A549 (cell line): ENCODE data around the gene SSBP3. TPM values are rescaled to one million over a fixed set of nuclear protein-coding genes. Genes with fewer than 3 reads are reported as not detected.

Source experiments
- ATAC-seq, 2 experiments: fragments of 200-7000 bp in 1 of 2; fragments of >200 bp in 1 of 2; cut with Nextera tagmentation in 1 of 2; cut with Tn5 transposase in 1 of 2; 3 replicates each; pipeline versions ENCODE4 v1.8.0 to v1.9.1; 2018 to 2020; ENCODE audit warnings: mild to moderate bottlenecking in 1 of 2, moderate library complexity in 1 of 2
- CTCF ChIA-PET: fragments of 300-600 bp; sonication (Branson Sonifier 250); formaldehyde crosslinking; extraction: SDS; loops from one replicate; lab custom pipeline; 2021; ENCODE audit warnings: antibody characterized with exemption, inconsistent platforms; lab: Yijun Ruan, JAX
- POLR2A ChIA-PET: fragments of 350-600 bp; formaldehyde crosslinking; extraction: SDS; loops from one replicate; lab custom pipeline; 2021; ENCODE audit warnings: antibody characterized with exemption, inconsistent platforms; lab: Yijun Ruan, JAX
- DNase-seq, 2 experiments: peaks; one replicate each; pipeline versions ENCODE4 v3.0.0 to v3.0.0-alpha.2; 2011 to 2016; ENCODE audit warnings: low read depth in 1 of 2, low spot score in 1 of 2
- FAIRE-seq: peaks from 2 replicates; lab custom pipeline; 2011; peaks lifted over from hg19 to GRCh38; lab: Jason Lieb, UNC
- H3K27ac ChIP-seq, 2 experiments: fragments of >200 bp; sonication (Bioruptor Twin); formaldehyde crosslinking; 3 replicates each; pipeline ENCODE4 v1.5.1; 2016 to 2017
- H3K4me1 ChIP-seq: fragments of >200 bp; sonication (Bioruptor Twin); formaldehyde crosslinking; 3 replicates; pipeline ENCODE4 v1.6.1; 2016
- H3K4me2 ChIP-seq: fragments of >200 bp; sonication (Bioruptor Twin); formaldehyde crosslinking; 3 replicates; pipeline ENCODE4 v1.6.1; 2016
- H3K4me3 ChIP-seq: fragments of >200 bp; sonication (Bioruptor Twin); formaldehyde crosslinking; 3 replicates; pipeline ENCODE4 v1.5.1; 2016
- H3K9me3 ChIP-seq: fragments of >200 bp; sonication (Bioruptor Twin); formaldehyde crosslinking; 3 replicates; pipeline ENCODE4 v1.6.1; 2016
- ATOH8 ChIP-seq: fragments of 250-450 bp; sonication (Bioruptor Pico); IDR thresholded peaks from 2 replicates; pipeline ENCODE4 v1.5.0; 2020; ENCODE audit warnings: low read depth, mild to moderate bottlenecking, moderate library complexity
- CBX2 ChIP-seq: fragments of 200-600 bp; sonication (generic); IDR thresholded peaks from 2 replicates; pipeline ENCODE4 v1.6.1; 2016; ENCODE audit warnings: low read depth, mild to moderate bottlenecking, borderline replicate concordance
- CEBPB ChIP-seq, 2 experiments: fragments of >200 bp in 1 of 2; sonication (Bioruptor Twin) in 1 of 2; formaldehyde crosslinking in 1 of 2; IDR thresholded peaks; 2 replicates each; pipeline ENCODE4 v1.6.1; 2012 to 2016
- CHD4 ChIP-seq: fragments of 200-600 bp; sonication (generic); IDR thresholded peaks from 2 replicates; pipeline ENCODE4 v1.6.1; 2016; ENCODE audit warnings: antibody characterized with exemption, mild to moderate bottlenecking, borderline replicate concordance
- CTCF ChIP-seq: fragments of >200 bp; sonication (Bioruptor Twin); formaldehyde crosslinking; IDR thresholded peaks from 3 replicates; pipeline ENCODE4 v1.5.1; 2016
- E2F6 ChIP-seq: IDR thresholded peaks from 2 replicates; pipeline ENCODE4 v1.6.1; 2012; ENCODE audit warnings: low read depth, borderline replicate concordance
- EHF ChIP-seq: fragments of 250-450 bp; sonication (Bioruptor Pico); IDR thresholded peaks from 2 replicates; pipeline ENCODE4 v1.5.0; 2020; ENCODE audit warnings: mild to moderate bottlenecking
- EHMT2 ChIP-seq: fragments of 200-600 bp; sonication (generic); IDR thresholded peaks from 2 replicates; pipeline ENCODE4 v1.6.1; 2016; ENCODE audit warnings: antibody characterized with exemption, low read depth, mild to moderate bottlenecking, moderate library complexity
- ELK1 ChIP-seq: fragments of 150-350 bp; IDR thresholded peaks from 2 replicates; pipeline ENCODE4 v1.6.1; 2014; ENCODE audit warnings: low read depth, mild to moderate bottlenecking, low read length
- EP300 ChIP-seq, 2 experiments: fragments of >200 bp; sonication (Bioruptor Twin); formaldehyde crosslinking; IDR thresholded peaks; 2 replicates in 1 of 2; 3 replicates in 1 of 2; pipeline ENCODE4 v1.6.1; 2016 to 2017
- ESRRA ChIP-seq: fragments of 150-350 bp; IDR thresholded peaks from 2 replicates; pipeline ENCODE4 v1.6.1; 2014; ENCODE audit warnings: mild to moderate bottlenecking, low read length, borderline replicate concordance
- FOSB ChIP-seq: fragments of 250-450 bp; sonication (Bioruptor Pico); IDR thresholded peaks from 2 replicates; pipeline ENCODE4 v1.5.0; 2020; ENCODE audit warnings: mild to moderate bottlenecking, moderate library complexity
- FOSL2 ChIP-seq, 2 experiments: fragments of 450-650 bp in 1 of 2; fragments of >200 bp in 1 of 2; sonication (Bioruptor Twin) in 1 of 2; formaldehyde crosslinking; IDR thresholded peaks; 2 replicates each; pipeline versions ENCODE4 v1.5.0 to v1.6.1; 2016 to 2020; ENCODE audit warnings: mild to moderate bottlenecking in 1 of 2, moderate library complexity in 1 of 2
- FOXS1 ChIP-seq: fragments of 250-450 bp; sonication (Bioruptor Pico); IDR thresholded peaks from 2 replicates; pipeline ENCODE4 v1.5.0; 2020; ENCODE audit warnings: mild to moderate bottlenecking, moderate library complexity
- HDAC2 ChIP-seq: fragments of 200-600 bp; sonication (generic); IDR thresholded peaks from 2 replicates; pipeline ENCODE4 v1.6.1; 2016
- HES2 ChIP-seq: fragments of >200 bp; sonication (Bioruptor Twin); formaldehyde crosslinking; IDR thresholded peaks from 2 replicates; pipeline ENCODE4 v1.6.1; 2016
- HEYL ChIP-seq: fragments of 250-450 bp; sonication (Bioruptor Pico); IDR thresholded peaks from 2 replicates; pipeline ENCODE4 v1.8.0; 2021; ENCODE audit warnings: mild to moderate bottlenecking, moderate library complexity
- HMGXB4 ChIP-seq: fragments of 250-450 bp; sonication (Bioruptor Pico); IDR thresholded peaks from 2 replicates; pipeline ENCODE4 v1.5.0; 2021; ENCODE audit warnings: mild to moderate bottlenecking, moderate library complexity, borderline replicate concordance
- HOXB5 ChIP-seq: fragments of 250-450 bp; sonication (Bioruptor Pico); IDR thresholded peaks from 2 replicates; pipeline ENCODE4 v1.5.0; 2020; ENCODE audit warnings: mild to moderate bottlenecking, moderate library complexity
- KDM5A ChIP-seq: fragments of 200-600 bp; sonication (generic); IDR thresholded peaks from 2 replicates; pipeline ENCODE4 v1.6.1; 2016; ENCODE audit warnings: antibody characterized with exemption, mild to moderate bottlenecking
- MAZ ChIP-seq: fragments of 150-350 bp; IDR thresholded peaks from 2 replicates; pipeline ENCODE4 v1.6.1; 2014; ENCODE audit warnings: antibody characterized with exemption, low read depth, low read length, borderline replicate concordance
- NFE2L2 ChIP-seq: fragments of 150-350 bp; conservative IDR thresholded peaks from 2 replicates; pipeline ENCODE4 v1.6.1; 2014; ENCODE audit warnings: low read length
- NPAS2 ChIP-seq: fragments of 250-450 bp; sonication (Bioruptor Pico); IDR thresholded peaks from 2 replicates; pipeline ENCODE4 v1.8.0; 2022; ENCODE audit warnings: mild to moderate bottlenecking, moderate library complexity, borderline replicate concordance
- RFX5 ChIP-seq: fragments of 450-650 bp; IDR thresholded peaks from 2 replicates; pipeline ENCODE4 v1.7.1; 2014; ENCODE audit warnings: antibody characterized with exemption, mild to moderate bottlenecking, moderate library complexity
- SREBF2 ChIP-seq: fragments of 450-650 bp; IDR thresholded peaks from 2 replicates; pipeline ENCODE4 v1.6.1; 2014; ENCODE audit warnings: mild to moderate bottlenecking, moderate library complexity
- TFCP2L1 ChIP-seq: fragments of 250-450 bp; sonication (Bioruptor Pico); IDR thresholded peaks from 2 replicates; pipeline ENCODE4 v1.5.0; 2021; ENCODE audit warnings: mild to moderate bottlenecking
- ZC3H11A ChIP-seq: fragments of 450-650 bp; IDR thresholded peaks from 2 replicates; pipeline ENCODE4 v1.6.1; 2014; ENCODE audit warnings: antibody characterized with exemption, mild to moderate bottlenecking
- ZFP36 ChIP-seq: fragments of 450-650 bp; IDR thresholded peaks from 2 replicates; pipeline ENCODE4 v1.6.1; 2014; ENCODE audit warnings: borderline replicate concordance; ENCODE audit not compliant: partially characterized antibody
- WGBS: methylation state at CpG from one replicate; pipeline ENCODE4 v1.1.6; 2017; ENCODE audit errors: missing lambda C conversion rate; 5-methylcytosine and 5-hydroxymethylcytosine counted together
- polyA plus RNA-seq, 4 experiments: library from polyadenylated mRNA; depleted of rRNA in 3 of 4; stranded (reverse); fragments of >200 nt; fragmentation: RNase III in 1 of 4; extraction: RNeasy Plus Mini Kit Qiagen cat#74134 plus additional on column Dnase treatment in 1 of 4; gene quantifications; 2 replicates in 3 of 4; 3 replicates in 1 of 4; pipeline ENCODE4 v1.2.3, GENCODE V29; 2011 to 2017

The SSBP3 gene
- polyA plus RNA-seq, 2 of the 4 experiments (the other 2 are of a cell fraction), result 7.2 to 9.1 TPM

- TF ChIP-seq E2F6, result no peak
- TF ChIP-seq FOSB (CRISPR knock-in tag), result no peak
- TF ChIP-seq EHMT2, result no peak
- no peak for TF ChIP-seq NPAS2
- TF ChIP-seq HEYL (CRISPR knock-in tag), result no peak
- TF ChIP-seq HES2, result no peak
- no peak for TF ChIP-seq ZC3H11A
- no peak for TF ChIP-seq EHF (CRISPR knock-in tag)
- TF ChIP-seq CEBPB (IDR thresholded peaks at IDR 0.05), result no peak
- no peak for TF ChIP-seq HDAC2
- no peak for TF ChIP-seq SREBF2
- TF ChIP-seq ELK1, result no peak
- no peak for TF ChIP-seq ESRRA
- TF ChIP-seq NFE2L2, result no peak
- no peak overlapping the region for H3K4me3 ChIP-seq
- no peak for ATAC-seq
- H3K9me3 ChIP-seq, result no peaks in the 10 kb centered on the region
- no peak for FAIRE-seq
- CTCF ChIA-PET, result no interaction called here
- WGBS, result 79% methylated on average over 3 of the region's 3 CpGs
- DNase-seq, result no peak
- H3K4me2 ChIP-seq, result no peak overlapping the region
- H3K4me1 ChIP-seq, result peaks cover 6% of the 10 kb centered on the region; the same call in 1 of the 3 replicates
- H3K27ac ChIP-seq, result no peak overlapping the region
- POLR2A ChIA-PET, result no interaction called here
These were observed 40.3 kb downstream of the SSBP3 start for GRCh38 chr1:54365847-54366246.

- ATAC-seq, result no peak
- WGBS, result 88% methylated on average over 7 of the region's 7 CpGs
- no peak for FAIRE-seq
- H3K9me3 ChIP-seq, result no peaks in the 10 kb centered on the region
- H3K4me1 ChIP-seq, result peaks cover 6% of the 10 kb centered on the region; the same call in 1 of the 3 replicates
- ChIA-PET POLR2A (no interaction called here), CTCF (no interaction called here)
- TF ChIP-seq ZFP36, result no peak
- no peak for TF ChIP-seq RFX5
- TF ChIP-seq CTCF, result no peak
- TF ChIP-seq HMGXB4, result no peak
- no peak for TF ChIP-seq CHD4
- no peak for TF ChIP-seq ZC3H11A
- TF ChIP-seq TFCP2L1 (CRISPR knock-in tag), result no peak
- TF ChIP-seq HES2, result no peak
- TF ChIP-seq FOXS1, result no peak
- no peak for TF ChIP-seq HOXB5 (CRISPR knock-in tag)
- no peak for TF ChIP-seq E2F6
- TF ChIP-seq CBX2, result no peak
- no peak for TF ChIP-seq EP300 (IDR thresholded peaks at IDR 0.05)
- TF ChIP-seq MAZ, result no peak
- no peak for TF ChIP-seq ATOH8 (CRISPR knock-in tag)
- TF ChIP-seq KDM5A, result no peak
- TF ChIP-seq FOSL2 (IDR thresholded peaks at IDR 0.05), result no peak
- TF ChIP-seq FOSL2 (CRISPR knock-in tag; IDR thresholded peaks at IDR 0.05), result no peak
- no peak overlapping the region for H3K4me3 ChIP-seq
- H3K4me2 ChIP-seq, result no peak overlapping the region
- H3K27ac ChIP-seq, result no peak overlapping the region
- no peak for DNase-seq
These were observed 40.8 kb downstream of the SSBP3 start for GRCh38 chr1:54365398-54365797.
